H54 (cell line): ENCODE results near the gene FOXL2.

Experiments
- DNase-seq: peaks from one replicate; pipeline ENCODE4 v3.0.0; 2011; ENCODE audit warnings: low spot score, mixed read lengths; ENCODE audit not compliant: insufficient read length
- FAIRE-seq: peaks from 3 replicates; lab custom pipeline; 2011; peaks lifted over from hg19 to GRCh38; lab: Jason Lieb, UNC
- POLR2A ChIP-seq: IDR thresholded peaks from 2 replicates; pipeline ENCODE4 v1.6.1; 2011; ENCODE audit warnings: low read depth, mild to moderate bottlenecking, low read length

The FOXL2 gene

GRCh38 chr3:138946663-138947494 is at the start of gene FOXL2, which contains the start of gene FOXL2NB:
FOXL2 (minus strand) TSS chr3:138947137; CDS start chr3:138946722, 415 bp downstream.
FOXL2NB (plus strand) TSS chr3:138947217; CDS start chr3:138947365, 148 bp downstream.
- peak; percentile 51 for TF ChIP-seq POLR2A
- FAIRE-seq: no peak
- DNase-seq: peak; percentile 47

GRCh38 chr3:138995706-138996105 is 48.8 kb upstream of the FOXL2 start:
- no peak for TF ChIP-seq POLR2A
- DNase-seq (no peak), FAIRE-seq (no peak)

- FAIRE-seq (no peak), DNase-seq (no peak)
- no peak for TF ChIP-seq POLR2A
Observed at GRCh38 chr3:138987181-138987580, 40.2 kb upstream of the FOXL2 start.

GRCh38 chr3:138985932-138986331 is 39.0 kb upstream of the FOXL2 start:
- no peak for DNase-seq
- no peak for TF ChIP-seq POLR2A
- FAIRE-seq: no peak

- no peak for TF ChIP-seq POLR2A
- no peak for DNase-seq
- FAIRE-seq: no peak
Observed at GRCh38 chr3:138984816-138985215, 37.9 kb upstream of the FOXL2 start.

DNA sequence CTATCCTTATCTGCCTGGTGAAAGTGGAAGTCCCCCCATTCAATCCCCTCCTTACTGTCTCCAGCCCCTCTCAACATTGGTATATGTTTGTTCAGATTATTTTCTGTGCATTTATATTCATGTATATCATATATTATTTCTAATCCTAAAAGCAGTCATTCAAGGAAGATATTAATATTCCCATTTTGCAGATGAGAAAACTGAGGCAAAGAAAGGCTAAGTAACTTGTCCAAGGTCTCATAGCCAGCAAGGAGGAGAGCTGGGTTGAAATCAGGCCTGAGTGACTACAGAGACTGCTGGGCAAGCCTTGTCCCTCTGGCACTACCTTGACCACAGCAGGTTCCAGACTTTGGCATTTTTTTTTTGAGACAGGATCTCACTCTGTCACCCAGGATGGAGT is 29.1 kb upstream of the FOXL2 start:
- no peak for TF ChIP-seq POLR2A
- FAIRE-seq: no peak
- DNase-seq: no peak

DNA sequence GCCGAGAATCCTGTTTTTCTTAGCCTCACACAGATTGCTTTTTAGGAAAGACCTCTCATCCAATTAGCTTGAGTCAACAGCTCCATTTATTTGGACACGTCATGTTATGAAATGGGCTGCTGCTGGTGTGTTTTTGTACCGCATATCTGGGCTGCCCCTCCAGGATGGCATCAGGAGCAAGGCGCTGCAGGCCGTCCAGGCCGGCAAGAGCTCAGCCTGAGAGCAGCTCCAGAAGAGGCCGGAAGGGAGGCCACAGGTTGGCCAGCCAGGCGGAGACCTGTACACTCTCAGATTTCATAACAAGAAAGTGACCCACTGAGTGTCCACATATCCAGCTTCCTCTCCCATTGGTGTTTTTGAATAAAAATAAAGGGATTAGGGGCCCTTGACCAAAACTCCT is 28.4 kb upstream of the FOXL2 start:
- no peak for TF ChIP-seq POLR2A
- no peak for DNase-seq
- no peak for FAIRE-seq

- FAIRE-seq (no peak), DNase-seq (peak; percentile 35)
- no peak for TF ChIP-seq POLR2A
Observed at GRCh38 chr3:138974462-138974861, 27.5 kb upstream of the FOXL2 start.

GRCh38 chr3:138972941-138973340 is 26.0 kb upstream of the FOXL2 start:
- no peak for FAIRE-seq
- no peak for TF ChIP-seq POLR2A
- no peak for DNase-seq

GRCh38 chr3:138971766-138972320 is 24.9 kb upstream of the FOXL2 start:
- DNase-seq: no peak
- no peak for TF ChIP-seq POLR2A
- FAIRE-seq: no peak

DNA sequence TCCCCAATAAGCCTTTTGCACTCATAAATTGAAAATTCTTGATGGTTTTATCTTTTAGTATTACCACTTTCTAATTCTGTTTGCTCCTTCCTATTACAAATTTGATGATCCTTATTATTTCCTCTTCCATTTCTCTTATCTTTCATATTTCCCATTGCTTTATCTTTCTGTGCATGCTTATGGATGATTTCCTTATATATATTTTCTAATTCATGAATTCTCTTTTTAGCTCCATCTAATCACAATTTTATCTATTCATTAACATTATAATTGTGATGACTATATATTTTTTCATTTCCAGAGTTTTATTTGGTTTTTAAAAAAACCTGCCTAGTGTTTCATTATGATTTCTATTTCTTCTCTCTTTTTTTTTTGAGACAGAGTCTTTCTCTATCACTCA is 18.0 kb upstream of the FOXL2 start:
- DNase-seq (no peak), FAIRE-seq (no peak)
- TF ChIP-seq POLR2A: no peak

DNA sequence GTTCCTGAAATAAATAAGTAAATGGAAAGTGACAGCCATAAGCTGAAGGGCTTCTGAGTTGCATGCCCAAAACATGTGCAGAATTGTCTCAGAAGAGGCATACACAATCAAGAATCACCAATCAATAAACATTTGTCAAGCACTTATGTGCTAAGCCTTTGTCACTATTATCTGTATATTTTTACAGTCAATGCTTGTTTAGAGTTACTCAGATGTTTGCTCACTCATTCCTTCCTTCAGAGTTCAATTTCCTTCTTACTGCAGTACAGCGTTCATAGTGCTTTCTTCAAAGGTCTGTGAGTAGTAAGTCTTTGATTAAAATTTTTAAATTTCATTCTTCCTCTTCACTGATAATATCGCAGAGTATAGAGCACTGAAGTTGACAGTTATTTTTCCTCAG is 17.3 kb upstream of the FOXL2 start:
- DNase-seq (no peak), FAIRE-seq (no peak)
- TF ChIP-seq POLR2A: no peak

DNA sequence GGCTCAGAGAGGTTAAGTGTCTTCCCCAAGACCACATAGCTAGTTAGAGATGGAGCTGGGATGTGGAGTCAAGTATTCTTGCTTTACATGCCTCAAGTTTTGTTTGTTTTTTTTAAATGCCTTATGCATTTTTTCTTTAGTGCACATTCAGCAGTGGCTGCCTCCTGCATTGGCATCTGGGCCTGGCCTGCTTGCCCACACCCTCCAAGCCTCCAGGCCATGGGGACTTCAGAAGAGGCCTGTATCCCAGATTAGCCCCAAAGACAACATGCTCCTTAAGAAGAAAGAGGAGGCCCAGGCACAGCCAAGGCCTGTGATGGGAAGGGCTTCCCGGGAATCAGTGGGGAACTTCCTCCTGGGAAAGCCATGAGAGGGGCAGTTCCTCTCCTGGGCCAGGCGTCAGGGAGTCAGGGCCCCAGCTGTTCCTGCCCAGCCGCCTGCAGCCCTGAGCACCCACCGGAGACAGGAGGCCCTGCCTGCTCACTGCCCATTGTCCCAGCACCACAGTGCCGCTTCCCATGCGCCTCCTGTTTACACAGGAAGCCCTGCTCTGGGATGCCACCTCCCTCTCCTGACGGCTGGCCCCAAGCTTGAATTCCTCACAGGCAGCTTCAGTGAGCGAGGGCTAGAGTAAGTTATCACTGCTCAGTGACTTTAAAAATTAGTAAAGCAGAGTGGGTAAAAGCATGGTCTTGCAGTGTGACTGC is 16.1 kb upstream of the FOXL2 start:
- no peak for TF ChIP-seq POLR2A
- no peak for DNase-seq
- no peak for FAIRE-seq

DNA sequence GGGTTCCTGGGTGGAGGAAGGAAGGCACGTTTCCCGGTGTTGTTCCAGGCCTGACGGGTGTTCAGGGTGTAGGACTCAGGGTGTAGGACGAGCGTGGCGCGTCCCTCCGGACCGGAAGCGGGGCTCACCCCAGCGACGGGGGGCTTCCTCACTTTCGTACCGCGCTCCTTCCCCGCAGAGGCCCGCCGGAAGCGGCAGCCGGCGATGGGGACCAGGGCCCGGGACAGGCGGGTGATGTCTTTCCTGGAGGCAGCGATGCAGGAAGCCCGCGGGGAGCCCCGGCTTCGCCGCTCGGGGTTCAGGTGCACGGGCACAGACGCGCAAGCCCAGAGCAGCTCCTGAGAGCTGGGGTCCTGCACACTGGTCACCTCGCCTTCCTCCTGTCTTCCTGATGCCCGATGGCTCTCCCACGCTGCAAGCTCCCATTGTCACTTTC is 13.5 kb upstream of the FOXL2 start:
- FAIRE-seq: no peak
- no peak for DNase-seq
- no peak for TF ChIP-seq POLR2A

- DNase-seq: no peak
- TF ChIP-seq POLR2A: no peak
- FAIRE-seq: no peak
Observed at GRCh38 chr3:138950701-138951100, 3.8 kb upstream of the FOXL2 start.
